Subcutaneous abdominal adipose tissue (tissue), 5 donors: ENCODE data around the gene CEP164.
"Not testable (repeated sequence)": the region's sequence is repeated elsewhere in the genome, so short reads cannot be mapped to it uniquely, and the experiment has no call there.

Experiments used
- H3K27ac ChIP-seq: one replicate; pipeline ENCODE4 v1.7.0; 2013; ENCODE audit warnings: low read depth, mild to moderate bottlenecking, inconsistent platforms, low read length, moderate library complexity
- H3K27me3 ChIP-seq, 5 donors: one replicate each; pipeline ENCODE4 v1.7.0; 2013; ENCODE audit warnings: low read length in 5 of 5, inconsistent platforms in 1 of 5; ENCODE audit not compliant: control insufficient read depth in 5 of 5, insufficient read depth in 4 of 5
- H3K36me3 ChIP-seq, 5 donors: one replicate each; pipeline ENCODE4 v1.7.0; 2013; ENCODE audit warnings: low read length in 5 of 5; ENCODE audit not compliant: control insufficient read depth in 5 of 5, insufficient read depth in 5 of 5
- H3K4me1 ChIP-seq, 5 donors: one replicate each; pipeline ENCODE4 v1.7.0; 2013; ENCODE audit warnings: low read length in 5 of 5, mild to moderate bottlenecking in 3 of 5, moderate library complexity in 1 of 5; ENCODE audit not compliant: control insufficient read depth in 5 of 5, insufficient read depth in 5 of 5
- H3K4me3 ChIP-seq, 5 donors: one replicate each; pipeline ENCODE4 v1.7.0; 2013; ENCODE audit warnings: low read length in 5 of 5, low read depth in 1 of 5
- H3K9ac ChIP-seq, 5 donors: one replicate each; pipeline ENCODE4 v1.7.0; 2013; ENCODE audit warnings: low read length in 5 of 5, mild to moderate bottlenecking in 4 of 5, moderate library complexity in 3 of 5
- H3K9me3 ChIP-seq, 5 donors: one replicate each; pipeline ENCODE4 v1.7.0; 2013; ENCODE audit warnings: low read length in 5 of 5; ENCODE audit not compliant: control insufficient read depth in 5 of 5
- donor health status: healthy.
- donor health status: healthy.
- donor health status: healthy.
- donor health status: healthy.
- donor health status: healthy.

CEP164 gene

GRCh38 chr11:117456027-117456720 is 128.5 kb downstream of the CEP164 start:
- Histone ChIP-seq H3K27me3 (peaks cover 0 to 4% (median 0%) of the 10 kb centered on the region in 5 donors), H3K9ac (no peak overlapping the region), H3K27ac (no peak overlapping the region)

GRCh38 chr11:117456721-117457029 is 129.0 kb downstream of the CEP164 start:
- H3K4me3 ChIP-seq, H3K27me3 ChIP-seq, H3K27ac ChIP-seq, H3K36me3 ChIP-seq, H3K9ac ChIP-seq: not testable (repeated sequence)
- Histone ChIP-seq H3K9me3 (peaks cover 5 to 23% (median 17%) of the 10 kb centered on the region in 5 donors), H3K4me1 (peaks cover 0 to 13% (median 0%) of the 10 kb centered on the region in 5 donors)

More at GRCh38 chr11:117456027-117456720, 128.5 kb downstream of the CEP164 start:
- H3K9me3 ChIP-seq, result peaks cover 5 to 23% (median 17%) of the 10 kb centered on the region in 5 donors
- H3K36me3 ChIP-seq, result no peaks in the 10 kb centered on the region
- H3K4me3 ChIP-seq, result no peak overlapping the region
- peaks cover 0 to 13% (median 0%) of the 10 kb centered on the region in 5 donors for H3K4me1 ChIP-seq

- Histone ChIP-seq H3K36me3 (no peaks in the 10 kb centered on the region), H3K9ac (no peak overlapping the region), H3K4me1 (peaks cover 0 to 13% (median 0%) of the 10 kb centered on the region in 5 donors), H3K27me3 (peaks cover 0 to 4% (median 0%) of the 10 kb centered on the region in 5 donors), H3K9me3 (peaks cover 5 to 23% (median 17%) of the 10 kb centered on the region in 5 donors), H3K27ac (no peak overlapping the region), H3K4me3 (no peak overlapping the region)
These were observed 129.6 kb downstream of the CEP164 start for GRCh38 chr11:117457031-117457785.

GRCh38 chr11:117457835-117458234 is 130.2 kb downstream of the CEP164 start:
- no peak overlapping the region for H3K4me3 ChIP-seq
- peaks cover 5 to 21% (median 15%) of the 10 kb centered on the region in 5 donors for H3K9me3 ChIP-seq
- H3K4me1 ChIP-seq, result peaks cover 0 to 13% (median 0%) of the 10 kb centered on the region in 5 donors
- no peak overlapping the region for H3K27ac ChIP-seq
- H3K9ac ChIP-seq, result no peak overlapping the region
- H3K36me3 ChIP-seq, result no peaks in the 10 kb centered on the region
- H3K27me3 ChIP-seq, result peaks cover 0 to 4% (median 0%) of the 10 kb centered on the region in 5 donors

- Histone ChIP-seq H3K27ac (no peak overlapping the region), H3K27me3 (peaks cover 0 to 4% (median 0%) of the 10 kb centered on the region in 5 donors), H3K4me1 (peaks cover 0 to 13% (median 0%) of the 10 kb centered on the region in 5 donors), H3K4me3 (no peak overlapping the region), H3K36me3 (no peaks in the 10 kb centered on the region), H3K9me3 (peaks cover 5 to 17% (median 14%) of the 10 kb centered on the region in 5 donors), H3K9ac (no peak overlapping the region)
These were observed 130.8 kb downstream of the CEP164 start for GRCh38 chr11:117458275-117459122.

GRCh38 chr11:117459123-117459978 is 131.7 kb downstream of the CEP164 start:
- no peak overlapping the region for H3K9ac ChIP-seq

GRCh38 chr11:117459979-117460300 is 132.3 kb downstream of the CEP164 start:
- H3K9ac ChIP-seq, result no peak overlapping the region
- H3K4me3 ChIP-seq, result no peak overlapping the region
- H3K27me3 ChIP-seq, result peaks cover 0 to 4% (median 0%) of the 10 kb centered on the region in 5 donors
- no peak overlapping the region for H3K27ac ChIP-seq
- H3K36me3 ChIP-seq, result peaks cover 0 to 6% (median 0%) of the 10 kb centered on the region in 5 donors
- H3K4me1 ChIP-seq, result peaks cover 0 to 13% (median 0%) of the 10 kb centered on the region in 5 donors
- peaks cover 0 to 4% (median 2%) of the 10 kb centered on the region in 5 donors for H3K9me3 ChIP-seq

More at GRCh38 chr11:117459123-117459978, 131.7 kb downstream of the CEP164 start:
- H3K4me1 ChIP-seq, result peaks cover 0 to 13% (median 0%) of the 10 kb centered on the region in 5 donors
- peaks cover 0 to under 1% (median 0%) of the 10 kb centered on the region in 5 donors for H3K36me3 ChIP-seq
- no peak overlapping the region for H3K27ac ChIP-seq
- peaks cover 0 to 4% (median 0%) of the 10 kb centered on the region in 5 donors for H3K27me3 ChIP-seq
- H3K9me3 ChIP-seq, result peaks cover 0 to 10% (median 8%) of the 10 kb centered on the region in 5 donors
- no peak overlapping the region for H3K4me3 ChIP-seq

- H3K4me1 ChIP-seq, result peaks cover 0 to 13% (median 0%) of the 10 kb centered on the region in 5 donors
- H3K36me3 ChIP-seq, result peaks cover 0 to 6% (median 0%) of the 10 kb centered on the region in 5 donors
These were observed 133.9 kb downstream of the CEP164 start for GRCh38 chr11:117461396-117462182.

More at GRCh38 chr11:117461396-117462182, 133.9 kb downstream of the CEP164 start:
- H3K9me3 ChIP-seq, result no peaks in the 10 kb centered on the region
- peaks cover 0 to 4% (median 0%) of the 10 kb centered on the region in 5 donors for H3K27me3 ChIP-seq
- H3K9ac ChIP-seq, result no peak overlapping the region
- no peak overlapping the region for H3K4me3 ChIP-seq
- H3K27ac ChIP-seq, result no peak overlapping the region
